VCaP (cell line): ENCODE data around the gene CETN1.

Experiments used
- H3K27ac ChIP-seq: fragments of 450-650 bp; 2 replicates; pipeline ENCODE4 v1.5.1; 2017
- TF ChIP-seq, protein P1 (sequence below): fragments of 450-650 bp; conservative IDR thresholded peaks from 2 replicates; pipeline ENCODE4 v1.5.1; 2017; ENCODE audit warnings: mild to moderate bottlenecking, moderate library complexity

Gene CETN1

DNA sequence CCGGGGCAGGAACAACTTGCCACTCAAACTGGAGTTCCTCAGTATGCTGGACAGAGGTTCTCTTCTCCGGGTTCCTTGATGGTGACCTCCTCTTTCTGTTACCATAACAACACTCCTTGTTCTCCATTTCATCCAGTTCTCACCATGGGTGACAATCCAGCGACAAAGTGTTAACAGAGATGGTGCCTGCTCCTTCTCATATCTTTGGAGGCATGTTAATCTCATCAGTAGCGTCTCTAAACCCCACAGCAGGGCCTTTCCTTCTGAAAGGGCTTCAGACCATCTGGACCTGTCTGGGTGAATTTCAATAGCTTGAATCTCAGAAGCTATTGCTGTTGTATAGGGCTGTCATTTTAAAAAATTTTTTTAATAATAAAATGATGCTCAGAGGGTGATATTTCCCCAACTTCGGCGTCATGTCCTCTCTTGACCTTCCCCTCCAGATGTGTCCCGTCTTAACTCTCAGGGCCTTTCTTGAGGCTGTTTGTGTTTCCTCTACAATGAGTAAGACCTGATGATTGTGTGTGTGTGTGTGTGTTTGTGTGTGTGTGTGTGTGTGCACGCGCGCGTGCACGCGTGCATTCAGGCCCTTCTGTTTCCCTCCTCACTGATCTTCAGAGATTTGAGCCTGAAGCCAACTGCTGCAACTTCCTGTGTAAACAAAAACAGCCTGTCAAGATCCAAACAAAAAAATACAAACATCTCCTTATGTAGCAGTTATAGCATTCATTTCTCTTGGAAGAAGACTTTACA is 24.3 kb upstream of the CETN1 start:
- H3K27ac ChIP-seq: no peak overlapping the region
- TF ChIP-seq, protein P1, sequence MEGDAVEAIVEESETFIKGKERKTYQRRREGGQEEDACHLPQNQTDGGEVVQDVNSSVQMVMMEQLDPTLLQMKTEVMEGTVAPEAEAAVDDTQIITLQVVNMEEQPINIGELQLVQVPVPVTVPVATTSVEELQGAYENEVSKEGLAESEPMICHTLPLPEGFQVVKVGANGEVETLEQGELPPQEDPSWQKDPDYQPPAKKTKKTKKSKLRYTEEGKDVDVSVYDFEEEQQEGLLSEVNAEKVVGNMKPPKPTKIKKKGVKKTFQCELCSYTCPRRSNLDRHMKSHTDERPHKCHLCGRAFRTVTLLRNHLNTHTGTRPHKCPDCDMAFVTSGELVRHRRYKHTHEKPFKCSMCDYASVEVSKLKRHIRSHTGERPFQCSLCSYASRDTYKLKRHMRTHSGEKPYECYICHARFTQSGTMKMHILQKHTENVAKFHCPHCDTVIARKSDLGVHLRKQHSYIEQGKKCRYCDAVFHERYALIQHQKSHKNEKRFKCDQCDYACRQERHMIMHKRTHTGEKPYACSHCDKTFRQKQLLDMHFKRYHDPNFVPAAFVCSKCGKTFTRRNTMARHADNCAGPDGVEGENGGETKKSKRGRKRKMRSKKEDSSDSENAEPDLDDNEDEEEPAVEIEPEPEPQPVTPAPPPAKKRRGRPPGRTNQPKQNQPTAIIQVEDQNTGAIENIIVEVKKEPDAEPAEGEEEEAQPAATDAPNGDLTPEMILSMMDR: no peak

DNA sequence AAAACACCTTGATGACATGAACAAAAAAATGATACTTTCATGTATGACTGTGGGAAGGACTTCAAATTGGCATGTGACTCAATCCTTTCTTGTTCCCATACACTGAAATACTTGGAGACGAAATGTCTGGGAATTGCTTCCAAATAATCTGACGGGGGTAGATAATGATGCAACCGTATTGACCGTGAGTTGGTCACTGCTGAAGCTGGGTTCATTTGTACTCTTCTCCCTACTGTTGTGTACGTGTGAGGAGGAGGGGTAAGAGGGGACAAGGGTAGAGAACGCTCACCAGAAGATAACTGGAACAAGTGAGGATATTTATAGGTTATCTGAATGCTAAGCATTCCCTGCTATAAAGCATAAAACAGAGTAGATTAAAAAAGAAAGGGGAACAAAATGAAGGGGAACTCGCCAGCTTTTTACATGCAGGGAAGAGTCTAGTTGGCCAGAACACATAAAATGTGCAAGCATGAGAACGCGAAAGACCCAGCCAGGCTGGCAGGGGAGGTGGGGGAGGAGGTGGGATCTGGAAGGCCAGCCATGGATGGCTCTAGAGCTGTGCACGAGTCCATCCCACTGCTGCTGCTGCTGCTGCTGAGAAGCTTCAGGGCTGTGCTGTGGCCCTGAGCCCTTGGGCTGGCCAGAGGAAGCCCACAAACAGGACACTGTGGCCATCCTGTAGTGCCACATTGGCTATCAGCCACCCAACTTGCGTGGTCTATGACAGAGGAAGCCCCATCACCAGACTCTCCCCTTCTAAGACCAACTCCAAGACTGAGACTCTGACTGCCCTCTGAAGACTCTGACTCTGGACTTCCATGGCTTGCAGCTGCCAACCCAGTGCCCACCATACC is 15.2 kb upstream of the CETN1 start:
- TF ChIP-seq, protein P1: no peak
- no peak overlapping the region; the same call in 1 of the 2 replicates for H3K27ac ChIP-seq

DNA sequence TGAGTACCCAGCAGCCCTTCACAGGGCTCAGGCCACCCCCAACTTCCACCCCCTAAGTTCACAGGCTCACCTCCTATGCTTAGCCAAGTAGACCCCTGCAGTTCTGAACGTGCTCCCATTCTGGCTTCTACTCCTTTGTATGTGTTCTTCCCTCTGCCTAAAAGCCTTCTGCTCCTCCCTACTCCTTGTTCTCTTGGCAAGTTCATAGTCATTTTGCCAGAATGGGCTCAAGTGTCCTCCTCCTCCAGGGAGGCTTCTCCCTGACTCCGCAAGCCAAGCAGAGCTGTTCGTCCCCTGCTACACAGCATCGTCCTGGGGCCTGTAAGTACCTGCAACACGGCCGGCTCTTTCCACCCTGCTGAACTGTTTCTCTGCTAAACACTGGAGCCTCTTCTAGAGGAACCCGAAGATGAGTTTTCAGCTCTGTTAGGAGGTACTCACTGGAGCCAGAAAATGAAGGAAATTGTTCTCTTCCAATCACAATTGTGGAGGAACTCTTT is 14.6 kb upstream of the CETN1 start:
- H3K27ac ChIP-seq: peak overlapping the region; percentile 94; the same call in 1 of the 2 replicates
- TF ChIP-seq, protein P1: no peak

DNA sequence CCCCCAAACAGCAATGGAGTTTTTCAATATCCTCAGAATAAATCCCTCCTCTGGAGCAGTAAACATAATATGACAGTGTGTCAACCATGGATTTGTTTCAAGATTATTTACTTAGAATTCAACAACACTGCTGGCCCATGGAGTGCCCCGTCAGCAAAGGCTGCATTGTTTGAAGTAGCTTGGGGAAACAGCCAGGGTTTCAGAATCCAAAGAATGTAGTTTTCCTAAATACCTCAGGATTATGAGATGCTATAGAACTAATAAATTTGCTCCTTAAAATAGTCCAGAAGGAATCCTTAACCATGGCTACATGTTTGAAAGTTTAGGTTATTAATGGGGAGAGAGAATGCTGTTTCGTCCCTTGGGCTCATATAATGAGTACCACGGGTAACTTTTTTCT is 13.1 kb upstream of the CETN1 start:
- TF ChIP-seq, protein P1: no peak
- H3K27ac ChIP-seq: peak overlapping the region; percentile 94

DNA sequence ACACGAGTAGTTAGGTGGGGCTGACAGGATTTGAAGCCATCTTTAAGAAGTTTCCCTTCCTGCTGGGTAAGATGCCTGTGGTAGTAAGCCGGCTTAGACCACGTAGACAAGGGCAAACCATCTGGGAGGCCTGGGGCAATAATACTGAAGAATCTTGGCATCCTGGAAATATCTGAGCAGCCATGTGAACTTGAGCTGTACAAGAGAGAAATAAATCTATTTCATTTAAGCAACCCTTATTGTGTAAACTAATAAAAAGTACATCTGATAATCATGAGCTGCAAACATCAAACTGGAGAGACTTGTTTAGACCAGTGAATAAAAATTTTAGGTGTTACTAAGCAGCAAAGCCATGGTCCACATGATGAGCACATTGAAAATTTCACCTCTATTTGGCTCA is 11.4 kb upstream of the CETN1 start:
- peak overlapping the region; percentile 94 for H3K27ac ChIP-seq
- TF ChIP-seq, protein P1: no peak

DNA sequence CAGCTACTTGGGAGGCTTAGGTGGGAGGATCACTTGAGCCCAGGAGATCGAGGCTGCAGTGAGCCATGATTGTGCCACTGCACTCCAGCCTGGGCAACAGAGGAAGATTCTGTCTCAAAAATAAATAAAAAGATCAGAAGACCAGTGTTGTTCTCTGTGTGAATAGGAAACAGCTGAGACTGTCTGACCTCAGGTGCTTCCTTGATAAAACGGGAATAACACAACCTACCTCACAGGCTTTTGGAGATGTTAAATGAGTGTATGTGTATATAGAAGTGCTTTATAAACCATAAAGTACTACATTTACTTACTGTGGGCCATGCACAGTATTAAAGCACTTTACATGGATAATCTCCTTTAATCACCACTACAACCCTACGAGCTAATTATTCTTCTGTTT is 9.9 kb upstream of the CETN1 start:
- TF ChIP-seq, protein P1: no peak
- H3K27ac ChIP-seq: peak overlapping the region; percentile 94

DNA sequence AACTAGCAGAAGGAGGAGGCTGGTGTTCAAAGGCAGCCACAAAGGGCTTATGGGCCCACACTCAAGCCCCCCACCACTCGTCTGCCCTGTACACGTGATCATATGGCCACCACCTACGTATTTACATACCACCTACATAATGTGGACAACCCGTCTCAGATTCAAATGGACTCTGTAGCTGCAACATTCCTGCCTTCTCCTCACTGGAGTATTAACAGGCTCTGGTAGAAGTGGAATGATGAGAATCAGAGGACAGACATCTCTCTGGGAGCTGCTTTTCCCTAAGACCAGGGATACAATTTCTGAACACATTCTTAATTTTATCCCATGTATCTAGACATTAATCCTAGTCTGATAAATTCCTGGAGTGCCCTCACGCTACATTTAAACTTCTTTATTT is 9.5 kb upstream of the CETN1 start:
- TF ChIP-seq, protein P1: no peak
- peak overlapping the region; percentile 94 for H3K27ac ChIP-seq
